Measurements from ENCODE around the gene PPP1R2B. TPM values are rescaled to one million over a fixed set of nuclear protein-coding genes. Genes with fewer than 3 reads are reported as not detected.
"Not testable (repeated sequence)": the region's sequence is repeated elsewhere in the genome, so short reads cannot be mapped to it uniquely, and the experiment has no call there.

The PPP1R2B gene
- total RNA-seq, 1 donor from 2014 or later = not detected

- no peak for DNase-seq (ENCODE audit: low spot score)
- H3K36me3 Mint-ChIP-seq (ENCODE audit: low read depth, unreplicated experiment) = no peaks in the 10 kb centered on the region
- H3K4me3 Mint-ChIP-seq (ENCODE audit: unreplicated experiment) = no peak overlapping the region
- H3K27ac Mint-ChIP-seq (ENCODE audit: unreplicated experiment) = no peak overlapping the region
- no peaks in the 10 kb centered on the region for H3K27me3 Mint-ChIP-seq (ENCODE audit: unreplicated experiment)
- no peaks in the 10 kb centered on the region for H3K4me1 Mint-ChIP-seq (ENCODE audit: unreplicated experiment)
- H3K9me3 Mint-ChIP-seq (ENCODE audit: unreplicated experiment) = no peaks in the 10 kb centered on the region
- TF ChIP-seq CTCF (IDR thresholded peaks at IDR 0.05; ENCODE audit: unreplicated experiment) = no peak
Observed at GRCh38 chr5:156838961-156839360, 11.1 kb upstream of the PPP1R2B start.

- no peaks in the 10 kb centered on the region for H3K27me3 Mint-ChIP-seq (ENCODE audit: unreplicated experiment)
- DNase-seq (ENCODE audit: low spot score) = no peak
- H3K36me3 Mint-ChIP-seq (ENCODE audit: low read depth, unreplicated experiment) = no peaks in the 10 kb centered on the region
- no peak overlapping the region for H3K27ac Mint-ChIP-seq (ENCODE audit: unreplicated experiment)
- H3K9me3 Mint-ChIP-seq (ENCODE audit: unreplicated experiment) = no peaks in the 10 kb centered on the region
- no peak overlapping the region for H3K4me3 Mint-ChIP-seq (ENCODE audit: unreplicated experiment)
- H3K4me1 Mint-ChIP-seq (ENCODE audit: unreplicated experiment) = peaks cover 2% of the 10 kb centered on the region
- no peak for TF ChIP-seq CTCF (IDR thresholded peaks at IDR 0.05; ENCODE audit: unreplicated experiment)
Observed at GRCh38 chr5:156841737-156842136, 8.4 kb upstream of the PPP1R2B start.

GRCh38 chr5:156846914-156847313 is 3.2 kb upstream of the PPP1R2B start:
- H3K36me3 Mint-ChIP-seq (ENCODE audit: low read depth, unreplicated experiment) = no peaks in the 10 kb centered on the region
- DNase-seq (ENCODE audit: low spot score) = no peak
- no peak for TF ChIP-seq CTCF (IDR thresholded peaks at IDR 0.05; ENCODE audit: unreplicated experiment)
- H3K9me3 Mint-ChIP-seq (ENCODE audit: unreplicated experiment) = no peaks in the 10 kb centered on the region
- H3K27ac Mint-ChIP-seq (ENCODE audit: unreplicated experiment) = no peak overlapping the region
- no peaks in the 10 kb centered on the region for H3K27me3 Mint-ChIP-seq (ENCODE audit: unreplicated experiment)
- no peak overlapping the region for H3K4me3 Mint-ChIP-seq (ENCODE audit: unreplicated experiment)
- peaks cover 4% of the 10 kb centered on the region for H3K4me1 Mint-ChIP-seq (ENCODE audit: unreplicated experiment)

GRCh38 chr5:156848447-156848846 is 1.6 kb upstream of the PPP1R2B start:
- DNase-seq (ENCODE audit: low spot score); H3K9me3 Mint-ChIP-seq (ENCODE audit: unreplicated experiment); H3K27ac Mint-ChIP-seq (ENCODE audit: unreplicated experiment); H3K4me1 Mint-ChIP-seq (ENCODE audit: unreplicated experiment); H3K27me3 Mint-ChIP-seq (ENCODE audit: unreplicated experiment); H3K36me3 Mint-ChIP-seq (ENCODE audit: low read depth, unreplicated experiment); H3K4me3 Mint-ChIP-seq (ENCODE audit: unreplicated experiment): not testable (repeated sequence)

- TF ChIP-seq CTCF (IDR thresholded peaks at IDR 0.05; ENCODE audit: unreplicated experiment) = no peak
- Mint-ChIP-seq H3K9me3 (ENCODE audit: unreplicated experiment) (peaks cover 5% of the 10 kb centered on the region), H3K27me3 (ENCODE audit: unreplicated experiment) (no peaks in the 10 kb centered on the region), H3K4me3 (ENCODE audit: unreplicated experiment) (no peak overlapping the region), H3K27ac (ENCODE audit: unreplicated experiment) (no peak overlapping the region), H3K4me1 (ENCODE audit: unreplicated experiment) (peaks cover 2% of the 10 kb centered on the region), H3K36me3 (ENCODE audit: low read depth, unreplicated experiment) (no peaks in the 10 kb centered on the region)
- no peak for DNase-seq (ENCODE audit: low spot score)
Observed at GRCh38 chr5:156851880-156852279, 1.8 kb downstream of the PPP1R2B start.

GRCh38 chr5:156853055-156853454 is 3.0 kb downstream of the PPP1R2B start:
- not testable (repeated sequence) for H3K27ac Mint-ChIP-seq (ENCODE audit: unreplicated experiment); H3K4me1 Mint-ChIP-seq (ENCODE audit: unreplicated experiment); H3K9me3 Mint-ChIP-seq (ENCODE audit: unreplicated experiment); DNase-seq (ENCODE audit: low spot score); H3K27me3 Mint-ChIP-seq (ENCODE audit: unreplicated experiment); H3K36me3 Mint-ChIP-seq (ENCODE audit: low read depth, unreplicated experiment); H3K4me3 Mint-ChIP-seq (ENCODE audit: unreplicated experiment)

Measured in endothelial cell (in vitro differentiated cells).